Osteoblast (primary cell): Measurements from ENCODE around the gene PIP4K2C. TPM values are rescaled to one million over a fixed set of nuclear protein-coding genes. Genes with fewer than 3 reads are reported as not detected.
A peak's percentile ranks its signal among the peaks of the same experiment; 100 is the strongest.
"Not testable (repeated sequence)": the region's sequence is repeated elsewhere in the genome, so short reads cannot be mapped to it uniquely, and the experiment has no call there.

Experiments used
- DNase-seq: peaks from one replicate; pipeline ENCODE4 v3.0.0; 2011; ENCODE audit warnings: low spot score, mixed read lengths; ENCODE audit not compliant: insufficient read length; ENCODE audit errors: missing footprints
- H2AFZ ChIP-seq: 2 replicates; pipeline ENCODE4 v1.6.0; 2011; ENCODE audit warnings: mild to moderate bottlenecking, low read length
- H3K27ac ChIP-seq: 2 replicates; pipeline ENCODE4 v1.5.1; 2011; ENCODE audit warnings: mild to moderate bottlenecking, low read depth, low read length, moderate library complexity
- H3K27me3 ChIP-seq: 2 replicates; pipeline ENCODE4 v1.6.0; 2012; ENCODE audit warnings: mild to moderate bottlenecking, control low read depth, inconsistent platforms, low read length, moderate library complexity; ENCODE audit not compliant: insufficient read depth
- H3K36me3 ChIP-seq: 2 replicates; pipeline ENCODE4 v1.5.1; 2011; ENCODE audit warnings: mild to moderate bottlenecking, low read length, control low read depth, moderate library complexity; ENCODE audit not compliant: insufficient read depth
- H3K4me1 ChIP-seq: 2 replicates; pipeline ENCODE4 v1.5.1; 2011; ENCODE audit warnings: mild to moderate bottlenecking, low read length, control low read depth, moderate library complexity; ENCODE audit not compliant: insufficient read depth
- H3K4me2 ChIP-seq: 2 replicates; pipeline ENCODE4 v1.6.0; 2011; ENCODE audit warnings: mild to moderate bottlenecking, low read length; ENCODE audit not compliant: insufficient read depth
- H3K4me3 ChIP-seq: fragments of 200-600 bp; sonication (generic); 3 replicates; pipeline ENCODE4 v1.5.1; 2012; ENCODE audit warnings: mild to moderate bottlenecking, low read length, inconsistent platforms; ENCODE audit not compliant: insufficient read depth
- H3K79me2 ChIP-seq: 2 replicates; pipeline ENCODE4 v1.6.0; 2012; ENCODE audit warnings: mild to moderate bottlenecking, low read length, control low read depth, inconsistent platforms; ENCODE audit not compliant: insufficient read depth
- H3K9me3 ChIP-seq: 2 replicates; pipeline ENCODE4 v1.5.1; 2011; ENCODE audit warnings: low read depth, low read length, control low read depth
- H4K20me1 ChIP-seq: 2 replicates; pipeline ENCODE4 v1.6.0; 2012; ENCODE audit warnings: mild to moderate bottlenecking, low read length, control low read depth; ENCODE audit not compliant: insufficient read depth
- CTCF ChIP-seq: IDR thresholded peaks from 2 replicates; pipeline ENCODE4 v1.5.1; 2011; ENCODE audit warnings: mild to moderate bottlenecking, low read depth, low read length, moderate library complexity; ENCODE audit errors: extremely low read depth
- total RNA-seq: library from RNA; depleted of rRNA; stranded (reverse); fragments of >200 nt; gene quantifications from 2 replicates; pipeline ENCODE4 v1.2.3, GENCODE V29; 2012

PIP4K2C gene
- total RNA-seq, 1 donor, result 36.6 TPM

GRCh38 chr12:57617942-57618341 is 26.9 kb downstream of the PIP4K2C start:
- no peak overlapping the region for H2AFZ ChIP-seq
- peaks cover 33% of the 10 kb centered on the region for H3K27me3 ChIP-seq
- no peak overlapping the region for H3K27ac ChIP-seq
- H3K36me3 ChIP-seq, result peaks cover 7% of the 10 kb centered on the region
- H3K4me1 ChIP-seq, result peaks cover 15% of the 10 kb centered on the region
- H3K4me2 ChIP-seq, result no peak overlapping the region
- no peaks in the 10 kb centered on the region for H3K79me2 ChIP-seq
- no peaks in the 10 kb centered on the region for H3K9me3 ChIP-seq
- H3K4me3 ChIP-seq, result no peak overlapping the region
- DNase-seq, result peak; percentile 57
- no peak for TF ChIP-seq CTCF
- no peaks in the 10 kb centered on the region for H4K20me1 ChIP-seq

- not testable (repeated sequence) for H2AFZ ChIP-seq, H4K20me1 ChIP-seq, H3K4me3 ChIP-seq, H3K4me2 ChIP-seq, H3K79me2 ChIP-seq, DNase-seq, H3K9me3 ChIP-seq, H3K27ac ChIP-seq, H3K36me3 ChIP-seq
- peaks cover 33% of the 10 kb centered on the region for H3K27me3 ChIP-seq
- peaks cover 15% of the 10 kb centered on the region for H3K4me1 ChIP-seq
Observed at GRCh38 chr12:57618431-57618830, 27.4 kb downstream of the PIP4K2C start.

GRCh38 chr12:57618966-57619433 is 28.0 kb downstream of the PIP4K2C start:
- DNase-seq, result peak; percentile 71
- TF ChIP-seq CTCF, result no peak

GRCh38 chr12:57619434-57620244 is 28.6 kb downstream of the PIP4K2C start:
- Histone ChIP-seq H3K79me2 (no peaks in the 10 kb centered on the region), H4K20me1 (no peaks in the 10 kb centered on the region), H3K4me2 (no peak overlapping the region), H3K9me3 (no peaks in the 10 kb centered on the region), H3K27ac (no peak overlapping the region), H3K36me3 (peaks cover 7% of the 10 kb centered on the region), H3K4me1 (peaks cover 15% of the 10 kb centered on the region), H3K4me3 (no peak overlapping the region), H3K27me3 (peaks cover 42% of the 10 kb centered on the region), H2AFZ (no peak overlapping the region)
- DNase-seq, result peak; percentile 63
- TF ChIP-seq CTCF, result no peak

More at GRCh38 chr12:57618966-57619433, 28.0 kb downstream of the PIP4K2C start:
- peaks cover 7% of the 10 kb centered on the region for H3K36me3 ChIP-seq
- H4K20me1 ChIP-seq, result no peaks in the 10 kb centered on the region
- H3K79me2 ChIP-seq, result no peaks in the 10 kb centered on the region
- H3K27me3 ChIP-seq, result peaks cover 37% of the 10 kb centered on the region
- no peak overlapping the region for H3K4me3 ChIP-seq
- no peak overlapping the region for H3K4me2 ChIP-seq
- no peak overlapping the region for H2AFZ ChIP-seq
- H3K27ac ChIP-seq, result no peak overlapping the region
- H3K4me1 ChIP-seq, result peaks cover 15% of the 10 kb centered on the region
- no peaks in the 10 kb centered on the region for H3K9me3 ChIP-seq
